ENCODE data around the gene ANAPC10.
"Not testable (repeated sequence)": the region's sequence is repeated elsewhere in the genome, so short reads cannot be mapped to it uniquely, and the experiment has no call there.

Gene ANAPC10

DNA sequence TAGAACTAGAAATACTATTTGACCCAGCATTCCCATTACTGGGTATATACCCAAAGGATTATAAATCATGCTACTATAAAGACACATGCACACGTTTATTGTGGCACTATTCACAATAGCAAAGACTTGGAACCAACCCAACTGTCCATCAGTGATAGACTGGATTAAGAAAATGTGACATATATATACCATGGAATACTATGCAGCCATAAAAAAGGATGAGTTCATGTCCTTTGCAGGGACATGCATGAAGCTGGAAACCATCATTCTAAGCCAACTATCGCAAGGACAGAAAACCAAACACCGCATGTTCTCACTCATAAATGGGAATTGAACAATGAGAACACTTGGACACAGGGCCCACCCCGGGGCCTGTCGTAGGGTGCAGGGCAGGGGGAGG, 97.3 kb downstream of the ANAPC10 start:
- DNase-seq, result not testable (repeated sequence)

DNA sequence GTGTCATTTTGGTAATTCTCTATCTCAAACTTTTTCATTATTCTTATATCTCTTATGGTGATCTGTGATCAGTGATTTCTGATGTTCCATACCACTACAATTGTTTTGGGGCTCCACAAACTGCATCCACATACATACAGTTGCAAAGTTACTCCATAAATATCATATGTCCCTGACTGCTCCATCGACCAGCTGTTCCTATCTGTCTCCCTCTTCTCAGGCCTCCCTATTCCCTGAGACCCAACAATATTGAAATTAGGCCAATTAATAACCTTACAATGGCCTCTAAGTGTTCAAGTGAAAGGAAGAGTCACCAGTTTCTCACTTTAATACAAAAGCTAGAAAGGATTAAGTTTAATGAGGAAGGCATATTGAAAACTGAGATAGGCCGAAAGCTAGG, 108.7 kb downstream of the ANAPC10 start:
- DNase-seq, result no peak

GRCh38 chr4:144985531-144985930, 112.5 kb downstream of the ANAPC10 start:
- no peak for DNase-seq

DNA sequence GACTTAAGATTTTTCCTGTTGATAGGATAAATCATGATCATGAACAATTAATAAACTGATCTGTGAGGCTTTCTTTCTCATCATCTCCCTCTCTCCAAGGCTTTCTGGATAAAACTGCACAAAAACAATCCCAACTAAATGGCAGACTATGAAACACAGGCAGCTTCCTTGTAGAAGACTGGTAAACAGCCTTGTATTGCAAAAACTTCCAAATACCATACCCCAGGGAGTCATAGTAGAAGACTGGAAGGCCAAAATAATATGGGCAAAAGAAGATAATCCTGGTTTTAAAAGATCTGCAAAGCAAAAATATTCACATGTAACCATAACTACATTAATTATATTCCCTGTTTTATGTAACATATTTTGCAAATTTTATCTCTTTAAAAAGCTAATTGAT, 113.0 kb downstream of the ANAPC10 start:
- DNase-seq, result no peak

DNA sequence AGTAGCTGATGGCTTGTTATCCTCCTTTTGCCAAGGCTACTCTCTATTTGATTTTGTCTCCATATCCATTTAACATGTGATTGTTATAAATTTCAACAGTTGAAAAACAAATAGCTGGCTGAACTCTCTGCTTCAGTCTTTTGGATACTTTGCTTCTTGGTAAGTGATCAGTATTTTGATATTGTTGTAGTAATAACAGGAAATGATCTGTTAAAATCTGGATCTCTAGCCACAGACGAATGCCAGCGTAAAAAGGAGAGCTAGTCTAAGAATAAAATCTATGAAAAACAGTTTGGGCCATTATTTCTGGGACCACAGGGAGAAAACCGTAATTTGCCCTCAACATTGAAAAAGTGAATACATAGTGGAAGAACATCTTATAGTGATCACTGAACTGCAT, 113.8 kb downstream of the ANAPC10 start:
- no peak for DNase-seq

DNA sequence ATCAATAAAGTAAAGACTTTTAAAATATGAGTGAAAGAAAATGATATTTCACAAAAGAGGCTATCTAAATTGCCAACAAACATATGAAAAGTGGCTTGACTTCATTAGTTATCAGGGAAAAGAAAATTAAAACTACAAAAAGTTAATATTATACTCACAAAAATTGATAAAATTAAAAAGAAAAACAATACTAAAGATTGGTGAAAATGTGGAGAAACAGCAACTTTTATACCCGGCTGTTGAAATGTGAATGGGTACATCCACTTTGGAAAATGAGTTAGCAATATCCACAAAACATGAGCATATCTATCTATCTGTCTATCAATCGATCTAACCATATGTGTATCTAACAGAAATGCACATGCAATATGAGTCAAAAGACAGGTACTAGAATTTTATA, 122.3 kb downstream of the ANAPC10 start:
- DNase-seq, result no peak

GRCh38 chr4:144970597-144970996, 127.4 kb downstream of the ANAPC10 start:
- no peak for DNase-seq

DNA sequence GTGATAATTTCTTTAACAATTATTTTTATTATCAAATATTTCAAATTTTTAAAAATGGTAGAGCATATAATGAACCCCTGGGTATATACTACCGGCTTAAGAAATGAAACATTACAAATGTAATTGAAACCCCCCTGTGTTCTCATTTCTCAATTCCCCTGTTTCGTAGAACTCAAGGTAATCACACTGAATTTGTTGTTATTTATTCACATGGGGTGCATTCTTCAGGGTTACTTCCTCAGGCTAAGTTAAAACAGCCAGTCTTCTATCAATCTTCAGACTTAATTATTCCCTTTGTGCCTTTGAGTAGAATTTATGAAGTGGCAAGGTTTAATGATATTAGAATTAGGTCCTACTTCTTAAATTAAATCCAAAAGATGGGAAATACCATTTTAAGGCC, 128.2 kb downstream of the ANAPC10 start:
- no peak for DNase-seq

- DNase-seq, result no peak
Observed at GRCh38 chr4:144968606-144969005, 129.4 kb downstream of the ANAPC10 start.

DNA sequence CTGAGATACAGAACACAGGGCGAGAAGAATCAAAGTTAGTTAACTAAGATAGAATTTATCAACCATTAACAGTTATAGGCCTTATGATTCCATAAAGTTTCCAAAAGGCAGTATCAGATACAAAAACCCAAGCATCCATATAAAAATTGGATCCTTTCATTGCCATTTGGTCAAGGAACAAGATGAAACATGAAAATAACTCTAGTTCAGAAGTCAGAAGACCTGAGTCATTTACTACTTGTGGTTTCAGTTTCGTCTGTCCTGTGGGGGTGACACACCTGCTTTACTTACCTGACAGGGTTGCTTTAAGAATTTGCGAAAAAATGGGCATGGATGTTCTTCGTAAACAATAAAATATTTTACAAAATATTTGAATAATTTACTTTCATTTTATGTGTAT, 130.8 kb downstream of the ANAPC10 start:
- DNase-seq, result no peak

DNA sequence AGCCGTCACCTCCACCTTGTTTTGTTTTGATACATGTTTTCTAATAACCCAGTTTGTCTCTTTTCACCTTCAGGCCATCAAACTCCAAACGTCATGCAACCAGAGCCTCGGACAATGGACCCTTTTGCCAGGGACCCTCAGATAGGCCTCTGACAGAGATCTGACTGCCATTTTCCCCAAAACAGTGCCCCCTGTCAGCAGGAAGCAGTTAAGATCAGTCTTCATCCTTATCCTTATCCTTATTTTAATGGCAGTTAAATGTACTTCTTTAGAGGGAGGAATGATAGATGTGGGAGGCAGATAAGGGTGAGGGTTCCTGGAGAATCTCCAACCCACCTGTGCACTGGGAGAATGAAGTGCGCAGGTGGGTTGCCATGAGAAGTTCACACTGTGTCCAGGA, 135.7 kb downstream of the ANAPC10 start:
- no peak for DNase-seq

DNA sequence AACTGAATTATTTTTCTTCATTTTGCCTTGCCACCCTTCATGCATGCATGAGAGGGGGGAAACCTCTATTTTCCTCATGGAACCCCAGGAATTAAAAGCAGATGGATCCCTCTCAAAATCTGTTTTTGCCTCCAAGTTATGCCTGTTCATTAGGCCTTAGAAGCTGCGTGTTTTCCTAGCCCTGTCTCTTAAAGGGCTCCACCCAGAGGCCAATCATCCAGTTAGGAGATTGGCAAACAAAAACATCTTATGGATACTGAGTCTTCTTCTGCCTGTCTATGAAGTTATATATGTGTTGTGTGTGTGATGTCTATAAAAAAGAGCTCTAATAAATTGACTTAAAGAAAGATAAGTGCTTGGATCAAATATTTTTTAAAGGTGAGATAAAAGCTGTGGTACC, 142.9 kb downstream of the ANAPC10 start:
- DNase-seq, result no peak

GRCh38 chr4:144954230-144954629, 143.8 kb downstream of the ANAPC10 start:
- DNase-seq, result no peak

GRCh38 chr4:144948421-144948820, 149.6 kb downstream of the ANAPC10 start:
- no peak for DNase-seq

GRCh38 chr4:144948009-144948408, 150.0 kb downstream of the ANAPC10 start:
- no peak for DNase-seq

Measured in effector CD4-positive, alpha-beta T cell (primary cell).